Measurements from ENCODE around the gene CCNF.
"Not testable (repeated sequence)": the region's sequence is repeated elsewhere in the genome, so short reads cannot be mapped to it uniquely, and the experiment has no call there.

Gene CCNF

GRCh38 chr16:2428051-2428783 lies 1.0 kb upstream of the CCNF start:
- peak; percentile 22 for DNase-seq

- no peak for DNase-seq
Measured at GRCh38 chr16:2428784-2429033, 538 bp upstream of the CCNF start.

GRCh38 chr16:2429771-2430663 lies 770 bp downstream of the CCNF start:
- DNase-seq: no peak

GRCh38 chr16:2432286-2432685 lies 3.0 kb downstream of the CCNF start:
- no peak for DNase-seq

GRCh38 chr16:2432801-2433505 lies 3.7 kb downstream of the CCNF start:
- no peak for DNase-seq

GRCh38 chr16:2435236-2435635 lies 6.0 kb downstream of the CCNF start:
- not testable (repeated sequence) for DNase-seq

GRCh38 chr16:2436110-2436509 lies 6.9 kb downstream of the CCNF start:
- no peak for DNase-seq

GRCh38 chr16:2437032-2437790 lies 8.0 kb downstream of the CCNF start:
- no peak for DNase-seq

GRCh38 chr16:2438121-2438520 lies 8.9 kb downstream of the CCNF start:
- no peak for DNase-seq

- DNase-seq: no peak
Measured at GRCh38 chr16:2439598-2439997, 10.4 kb downstream of the CCNF start.

- DNase-seq: not testable (repeated sequence)
Measured at GRCh38 chr16:2441143-2441804, 12.0 kb downstream of the CCNF start.

- DNase-seq: no peak
Measured at GRCh38 chr16:2443555-2443954, 14.3 kb downstream of the CCNF start.

GRCh38 chr16:2447920-2448583 lies 18.8 kb downstream of the CCNF start:
- DNase-seq: no peak

GRCh38 chr16:2449118-2449517 lies 19.9 kb downstream of the CCNF start:
- no peak for DNase-seq

- DNase-seq: no peak
Measured at GRCh38 chr16:2450535-2450934, 21.3 kb downstream of the CCNF start.

- no peak for DNase-seq
Measured at GRCh38 chr16:2450975-2451381, 21.7 kb downstream of the CCNF start.

GRCh38 chr16:2451851-2452320 lies 22.6 kb downstream of the CCNF start:
- no peak for DNase-seq

- DNase-seq: no peak
Measured at GRCh38 chr16:2452650-2453049, 23.4 kb downstream of the CCNF start.

- DNase-seq: no peak
Measured at GRCh38 chr16:2455081-2455845, 26.0 kb downstream of the CCNF start.

GRCh38 chr16:2456551-2457153 lies 27.4 kb downstream of the CCNF start:
- no peak for DNase-seq
